ENCODE measurements around the gene SLC33A1.

GRCh38 chr3:155791190-155791589, 63.0 kb downstream of the SLC33A1 start:
- no peak for TF ChIP-seq POLR2AphosphoS5 (IDR thresholded peaks at IDR 0.05; ENCODE audit: low read depth, low read length)
- no peak for TF ChIP-seq POLR2A (IDR thresholded peaks at IDR 0.05; ENCODE audit: low read depth, low read length)

Measured in GM12892 (cell line).